ENCODE results near the gene COLEC11. TPM values are rescaled to one million over a fixed set of nuclear protein-coding genes. Genes with fewer than 3 reads are reported as not detected.

COLEC11 gene
- total RNA-seq, 4 donors from 2014 or later: 0.34 to 0.84 (median 0.59) TPM; not detected in 1

- H3K4me3 ChIP-seq (ENCODE audit: low read depth, poor library complexity, severe bottlenecking): no peak overlapping the region
- intact Hi-C loops (cut with DNase I; ENCODE audit: low total_unique reads): no loop called here
- no peak for TF ChIP-seq POLR2A (IDR thresholded peaks at IDR 0.05)
- 61 to 67% methylated on average over 6 of the region's 6 CpGs for WGBS, 2 donors
- no peak for DNase-seq (ENCODE audit: low spot score in 2 of 2)
Observed at GRCh38 chr2:3682811-3683210, 87.9 kb downstream of the COLEC11 start.

- 64 to 74% methylated on average over 3 of the region's 3 CpGs for WGBS, 2 donors
- intact Hi-C loops (cut with DNase I; ENCODE audit: low total_unique reads): no loop called here
- no peak for DNase-seq (ENCODE audit: low spot score in 2 of 2)
- no peak overlapping the region for H3K4me3 ChIP-seq (ENCODE audit: low read depth, poor library complexity, severe bottlenecking)
- no peak for TF ChIP-seq POLR2A (IDR thresholded peaks at IDR 0.05)
- no peak for TF ChIP-seq CTCF (IDR thresholded peaks at IDR 0.05)
Observed at GRCh38 chr2:3683748-3684454, 89.0 kb downstream of the COLEC11 start.

- intact Hi-C loops (cut with DNase I; ENCODE audit: low total_unique reads): no loop called here
- no peak overlapping the region for H3K4me3 ChIP-seq (ENCODE audit: low read depth, poor library complexity, severe bottlenecking)
- DNase-seq (ENCODE audit: low spot score in 2 of 2): no peak
- no peak for TF ChIP-seq CTCF (IDR thresholded peaks at IDR 0.05)
- TF ChIP-seq POLR2A (IDR thresholded peaks at IDR 0.05): no peak
Observed at GRCh38 chr2:3689998-3690748, 95.3 kb downstream of the COLEC11 start.

GRCh38 chr2:3692375-3692774, 97.5 kb downstream of the COLEC11 start:
- no peak for TF ChIP-seq CTCF (IDR thresholded peaks at IDR 0.05)
- TF ChIP-seq POLR2A (IDR thresholded peaks at IDR 0.05): no peak
- no peak overlapping the region for H3K4me3 ChIP-seq (ENCODE audit: low read depth, poor library complexity, severe bottlenecking)
- no peak for DNase-seq (ENCODE audit: low spot score in 2 of 2)
- intact Hi-C loops (cut with DNase I; ENCODE audit: low total_unique reads): no loop called here

Other genes with a start within 250 kb of the COLEC11 start
- gene EIPR1, start 217.3 kb upstream of the COLEC11 start, total RNA-seq: 10 to 100 TPM; 11.8 to 44.7 (median 26.9) TPM
- 100 to 1,000 TPM in 3 of 4 donors, 10 to 100 TPM in 1; 79.4 to 139 (median 121) TPM for gene TRAPPC12, start 215.4 kb upstream of the COLEC11 start, total RNA-seq
- 10 to 100 TPM; 29.1 to 55.5 (median 44.1) TPM for gene ADI1, start 75.6 kb upstream of the COLEC11 start, total RNA-seq
- 10 to 100 TPM; 10.7 to 17.1 (median 14.4) TPM for gene RNASEH1, start 36.8 kb upstream of the COLEC11 start, total RNA-seq
- 1,000 to 10,000 TPM; 1,759 to 5,685 (median 2,637) TPM for gene RPS7, start 19.9 kb upstream of the COLEC11 start, total RNA-seq
- 1 to 10 TPM in 1 of 4 donors, under 1 TPM in 1, not detected in 2; 0.23 to 1.1 TPM for gene ALLC, start 63.1 kb downstream of the COLEC11 start, total RNA-seq
- gene DCDC2C, start 108.5 kb downstream of the COLEC11 start, total RNA-seq: under 1 TPM in 1 of 4 donors, not detected in 3; 0.16 TPM